Activated CD4-positive, alpha-beta T cell treated with anti-CD3 and anti-CD28 coated beads, Interleukin-2, amount 50 U/mL, for 4 hours (primary cell): ENCODE measurements around the gene EDN2.

Experiments
- DNase-seq, 2 experiments: peaks; one replicate each; pipeline ENCODE4 v3.0.0-alpha.2; 2020

The EDN2 gene

DNA sequence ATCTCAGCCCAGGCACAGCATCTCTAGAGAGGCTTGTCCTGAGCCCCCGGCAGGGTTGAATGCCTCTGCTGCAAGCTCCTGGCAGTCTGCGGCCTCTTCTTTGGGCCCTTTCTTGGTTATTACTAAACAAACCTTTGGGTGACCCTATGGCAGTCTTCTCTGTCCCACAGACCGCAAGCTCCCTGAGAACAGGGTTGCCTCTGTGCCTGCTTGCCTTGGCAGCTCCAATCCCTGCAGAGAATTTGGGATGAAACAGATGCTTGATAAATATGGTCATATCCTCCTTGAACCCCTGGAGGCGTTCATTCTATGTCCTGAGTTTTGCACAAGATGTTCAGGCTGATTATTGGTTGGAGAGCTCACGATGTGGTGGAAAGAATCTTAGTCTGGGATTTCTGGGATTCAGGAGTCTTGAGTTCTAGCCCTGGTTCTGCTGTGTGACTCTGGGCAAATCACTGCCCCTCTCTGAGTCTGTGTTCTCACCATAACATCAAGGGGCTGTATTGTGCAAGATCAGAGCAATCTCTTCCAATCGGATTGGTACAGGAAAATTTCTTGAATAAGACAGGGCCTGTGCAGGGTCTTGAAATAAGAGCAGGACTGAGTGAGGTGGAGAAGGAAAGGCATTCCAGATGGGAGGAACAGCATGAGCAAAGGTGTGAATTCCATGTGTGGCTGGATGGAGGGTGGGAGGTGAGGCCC lies 49.6 kb downstream of the EDN2 start:
- no peak for DNase-seq

DNA sequence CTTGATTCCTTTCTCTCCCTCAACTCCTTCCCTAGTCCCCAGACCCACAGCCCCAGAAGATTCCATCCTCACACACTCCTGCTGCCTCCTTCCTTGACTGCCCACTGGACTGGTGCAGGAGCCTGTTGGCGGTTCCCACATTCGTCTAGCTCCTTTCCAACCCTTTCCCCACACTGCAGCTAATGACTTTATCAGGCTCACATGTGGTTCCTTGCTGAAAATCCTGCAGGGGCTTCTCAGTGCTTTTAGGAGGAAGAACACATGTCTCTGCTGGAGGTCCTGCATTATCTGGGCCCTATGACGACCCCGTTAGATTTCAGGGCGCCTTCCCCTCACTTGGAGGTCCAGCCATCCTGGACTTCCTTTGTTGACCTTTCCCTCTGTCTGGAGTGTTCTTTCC lies 50.2 kb downstream of the EDN2 start:
- DNase-seq = no peak

DNA sequence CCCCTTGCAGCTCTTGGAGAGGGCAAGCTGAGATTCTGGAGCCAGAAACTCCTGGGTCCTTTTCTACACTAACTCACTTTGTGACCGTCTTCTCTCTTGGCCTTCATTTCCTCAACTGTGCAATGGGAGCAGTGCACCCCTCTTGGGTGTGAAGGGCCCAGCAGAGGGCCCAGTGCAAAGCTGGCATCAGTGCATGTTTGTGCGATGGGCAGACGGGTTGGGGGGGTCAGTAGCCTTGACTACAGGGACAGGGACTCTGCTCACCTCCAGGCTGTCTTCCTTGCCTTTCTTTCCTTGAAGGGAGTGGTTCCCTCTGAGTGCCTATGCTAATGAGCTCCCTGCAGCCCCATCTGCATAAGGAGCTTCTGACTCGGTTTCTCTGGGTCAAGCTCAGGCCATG lies 51.0 kb downstream of the EDN2 start:
- no peak for DNase-seq

DNA sequence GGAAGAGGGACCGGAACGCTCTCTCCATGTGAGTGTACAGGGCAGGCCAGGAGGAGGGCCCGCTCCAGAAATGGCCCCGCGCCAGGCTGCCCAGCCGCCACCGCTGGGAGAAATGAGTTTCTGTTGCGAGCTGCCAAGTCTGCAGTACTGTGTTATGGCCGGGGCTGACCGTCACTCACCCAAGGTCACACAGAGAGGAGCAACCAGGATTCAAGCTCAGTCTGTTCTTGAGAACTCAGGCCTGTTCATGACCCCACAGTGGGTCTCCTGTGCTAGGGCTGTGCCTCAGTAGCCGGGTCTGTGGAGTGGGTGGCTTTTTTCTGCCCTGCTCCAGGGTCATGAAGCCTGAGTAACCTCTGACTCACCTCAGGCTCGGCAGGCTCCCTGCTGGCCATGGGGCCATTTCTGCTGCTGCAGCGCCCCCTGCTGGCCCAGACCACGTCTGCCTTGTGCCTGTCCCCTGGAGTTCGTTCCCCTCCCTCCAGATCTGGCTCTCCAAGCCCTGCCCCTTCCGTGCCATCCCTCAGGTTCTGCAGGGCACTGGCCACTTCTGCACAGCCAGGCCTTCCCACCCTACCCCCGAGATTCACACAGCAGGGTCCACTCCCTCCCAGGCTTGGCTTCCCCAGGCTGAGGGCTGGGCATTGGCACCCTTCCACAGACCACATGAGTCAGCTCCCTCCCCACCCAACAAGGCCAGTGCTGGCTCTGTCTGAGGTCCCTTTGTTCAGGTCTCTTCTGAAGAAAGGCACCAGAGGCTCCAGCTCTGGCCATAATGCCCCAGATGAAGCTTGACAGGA lies 51.8 kb downstream of the EDN2 start:
- peak; percentile 57 for DNase-seq

DNA sequence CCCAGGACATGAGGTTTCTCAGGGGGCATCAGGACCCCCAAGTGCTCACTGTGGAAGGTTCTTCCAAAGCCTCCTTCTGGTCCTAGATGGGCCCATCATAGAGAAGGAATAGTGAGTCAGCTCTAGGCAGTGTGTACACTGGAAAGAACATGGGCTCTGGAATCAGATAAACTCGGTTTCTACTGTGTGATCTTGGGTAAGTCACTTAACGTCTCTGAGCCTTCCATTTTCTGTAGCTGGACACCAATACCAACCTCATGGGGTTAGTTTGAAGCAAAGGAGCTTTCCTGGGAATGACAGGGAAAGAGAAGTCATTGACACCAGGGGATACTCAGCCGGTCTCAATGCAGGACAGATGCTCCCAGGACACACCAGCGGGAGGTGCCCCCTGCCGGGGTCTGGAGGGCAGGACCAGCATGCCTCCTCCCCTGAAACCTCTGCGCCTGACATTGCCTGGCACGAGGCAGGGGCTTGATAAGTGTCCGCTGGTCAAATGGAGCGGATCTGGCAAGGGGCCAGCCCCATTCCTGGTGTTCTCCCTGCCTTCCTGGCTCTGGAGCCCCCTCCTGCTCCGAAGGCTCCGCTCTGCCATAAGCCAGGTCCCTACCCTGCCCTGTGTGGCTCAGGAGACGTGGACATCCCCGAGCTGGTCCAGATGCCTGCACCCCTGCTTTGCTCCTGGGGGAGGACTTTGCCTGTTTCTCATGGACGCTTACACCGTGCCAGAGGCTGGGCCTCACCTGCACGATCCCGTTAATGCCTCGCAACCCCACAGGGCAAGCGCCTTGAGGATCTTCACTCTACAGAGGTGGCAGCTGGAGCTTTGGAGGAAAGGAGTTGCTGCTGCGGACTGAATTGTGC lies 52.8 kb downstream of the EDN2 start:
- no peak for DNase-seq

DNA sequence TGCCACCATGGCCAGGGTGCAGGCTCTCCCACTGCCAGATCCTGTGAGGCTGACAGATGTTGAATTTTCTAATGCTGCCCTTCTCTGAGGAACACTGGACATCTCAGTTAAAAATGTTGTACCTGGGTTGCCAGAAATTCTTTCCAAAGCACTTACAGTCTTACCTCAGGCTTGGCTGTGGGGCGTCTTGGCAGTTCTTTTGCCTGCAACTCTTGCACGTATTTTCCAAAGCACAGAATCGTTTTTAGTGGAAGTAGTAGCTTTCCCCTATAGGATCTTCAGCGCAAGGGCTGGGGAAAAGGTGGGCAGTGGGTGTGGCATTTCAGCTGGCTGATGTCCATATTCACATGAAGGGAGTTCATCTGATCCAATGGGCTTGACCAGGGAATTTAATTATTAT lies 53.9 kb downstream of the EDN2 start:
- no peak for DNase-seq

DNA sequence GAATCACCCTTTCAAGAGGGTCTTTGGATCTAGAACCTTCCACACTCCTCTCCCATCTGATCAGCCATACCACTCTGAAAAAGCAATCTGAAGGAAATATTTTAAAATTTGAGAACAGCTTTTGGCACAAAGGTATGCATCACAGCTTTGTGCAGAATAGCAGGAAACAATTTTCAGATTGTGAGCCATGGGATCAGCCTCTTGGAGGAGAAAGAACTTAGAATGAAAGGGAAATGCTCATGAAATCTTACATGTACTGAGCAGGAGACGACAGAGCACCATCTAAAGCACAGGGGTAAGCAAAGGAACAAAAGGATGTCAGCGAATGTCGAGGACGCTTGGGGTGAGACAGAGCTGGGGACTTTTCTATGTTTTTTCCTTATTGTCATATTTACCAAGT lies 54.4 kb downstream of the EDN2 start:
- DNase-seq = no peak

DNA sequence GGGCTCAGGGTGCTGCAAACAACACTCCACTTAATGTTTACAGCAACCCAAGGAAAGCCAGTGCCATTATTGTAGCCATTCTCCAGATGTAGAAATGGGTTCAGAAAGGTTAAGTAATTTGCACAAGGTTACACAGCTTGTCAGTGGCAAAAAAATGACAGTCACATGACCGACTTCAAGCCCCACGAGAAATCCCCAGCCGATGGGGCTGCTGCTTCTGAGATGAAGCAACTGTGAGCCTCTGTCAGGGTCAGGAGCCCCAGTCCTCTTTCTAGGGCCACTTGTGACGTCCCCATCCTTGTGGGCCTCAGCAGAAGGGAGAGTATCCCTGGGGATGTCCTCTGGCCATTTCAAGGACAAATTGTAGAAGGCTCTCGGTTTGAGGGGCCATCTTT lies 54.8 kb downstream of the EDN2 start:
- DNase-seq = no peak
